Parathyroid adenoma (tissue), 2 donors: ENCODE data around the gene PVALB.

Source experiments
- H2AFZ ChIP-seq: fragments of 300-600 bp; sonication (generic); one replicate; pipeline ENCODE4 v1.7.0; 2017; ENCODE audit warnings: antibody characterized with exemption, mild to moderate bottlenecking
- H3K27ac ChIP-seq: fragments of 300-600 bp; sonication (generic); one replicate; pipeline ENCODE4 v1.7.0; 2017
- H3K27me3 ChIP-seq: fragments of 300-600 bp; sonication (generic); one replicate; pipeline ENCODE4 v1.7.0; 2017; ENCODE audit warnings: low read length; ENCODE audit not compliant: control insufficient read depth, insufficient read depth
- H3K36me3 ChIP-seq: fragments of 300-600 bp; sonication (generic); one replicate; pipeline ENCODE4 v1.7.0; 2017; ENCODE audit warnings: low read length; ENCODE audit not compliant: control insufficient read depth, insufficient read depth
- H3K4me1 ChIP-seq: fragments of 300-600 bp; sonication (generic); one replicate; pipeline ENCODE4 v1.7.0; 2017; ENCODE audit warnings: control low read depth
- H3K4me2 ChIP-seq: fragments of 300-600 bp; sonication (generic); one replicate; pipeline ENCODE4 v1.7.0; 2017; ENCODE audit warnings: low read length
- H3K4me3 ChIP-seq: fragments of 300-600 bp; sonication (generic); one replicate; pipeline ENCODE4 v1.7.0; 2017; ENCODE audit warnings: low read depth, low read length
- H3K79me2 ChIP-seq: fragments of 300-600 bp; sonication (generic); one replicate; pipeline ENCODE4 v1.7.0; 2017; ENCODE audit warnings: control low read depth
- H3K9ac ChIP-seq: fragments of 300-600 bp; sonication (generic); one replicate; pipeline ENCODE4 v1.7.0; 2017; ENCODE audit warnings: mild to moderate bottlenecking
- H3K9me3 ChIP-seq: fragments of 300-600 bp; sonication (generic); one replicate; pipeline ENCODE4 v1.7.0; 2017; ENCODE audit warnings: low read length; ENCODE audit not compliant: control insufficient read depth
- TF ChIP-seq, protein P1 (sequence below): fragments of 300-600 bp; sonication (generic); IDR thresholded peaks from one replicate; pipeline ENCODE4 v1.7.0; 2017; ENCODE audit warnings: antibody characterized with exemption, mild to moderate bottlenecking
- donor health status: primary hyperparathyroidism.

PVALB gene

DNA sequence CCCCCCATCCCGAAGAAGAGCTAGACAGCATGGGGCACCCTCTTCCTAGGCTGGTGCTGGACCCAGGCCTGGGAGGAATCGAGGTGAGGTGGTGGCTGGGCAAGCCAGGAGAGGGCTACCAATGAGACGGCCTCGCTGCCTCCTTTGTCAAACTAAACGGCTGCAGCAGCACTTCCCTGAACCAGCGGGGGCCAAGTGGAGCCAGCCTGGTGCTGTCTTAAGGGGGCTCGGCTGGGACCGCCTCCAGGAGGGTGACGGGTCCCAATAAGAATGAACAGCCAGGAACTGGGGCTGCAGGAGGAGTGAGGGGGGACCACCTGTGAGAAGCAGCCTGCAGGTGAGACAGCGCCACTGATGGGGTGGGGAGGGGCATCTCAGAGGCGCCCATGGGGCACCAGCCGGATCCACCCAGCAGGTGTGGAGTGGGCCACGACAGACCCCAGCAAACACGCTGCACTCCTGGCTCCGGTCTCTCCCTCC is 58.0 kb downstream of the PVALB start:
- Histone ChIP-seq H3K4me3 (no peak overlapping the region), H3K36me3 (no peaks in the 10 kb centered on the region), H3K27ac (no peak overlapping the region), H3K4me2 (no peak overlapping the region), H3K9ac (no peak overlapping the region), H3K79me2 (no peaks in the 10 kb centered on the region), H3K27me3 (no peaks in the 10 kb centered on the region), H3K4me1 (no peaks in the 10 kb centered on the region), H3K9me3 (no peaks in the 10 kb centered on the region), H2AFZ (no peak overlapping the region)
- TF ChIP-seq, protein P1, sequence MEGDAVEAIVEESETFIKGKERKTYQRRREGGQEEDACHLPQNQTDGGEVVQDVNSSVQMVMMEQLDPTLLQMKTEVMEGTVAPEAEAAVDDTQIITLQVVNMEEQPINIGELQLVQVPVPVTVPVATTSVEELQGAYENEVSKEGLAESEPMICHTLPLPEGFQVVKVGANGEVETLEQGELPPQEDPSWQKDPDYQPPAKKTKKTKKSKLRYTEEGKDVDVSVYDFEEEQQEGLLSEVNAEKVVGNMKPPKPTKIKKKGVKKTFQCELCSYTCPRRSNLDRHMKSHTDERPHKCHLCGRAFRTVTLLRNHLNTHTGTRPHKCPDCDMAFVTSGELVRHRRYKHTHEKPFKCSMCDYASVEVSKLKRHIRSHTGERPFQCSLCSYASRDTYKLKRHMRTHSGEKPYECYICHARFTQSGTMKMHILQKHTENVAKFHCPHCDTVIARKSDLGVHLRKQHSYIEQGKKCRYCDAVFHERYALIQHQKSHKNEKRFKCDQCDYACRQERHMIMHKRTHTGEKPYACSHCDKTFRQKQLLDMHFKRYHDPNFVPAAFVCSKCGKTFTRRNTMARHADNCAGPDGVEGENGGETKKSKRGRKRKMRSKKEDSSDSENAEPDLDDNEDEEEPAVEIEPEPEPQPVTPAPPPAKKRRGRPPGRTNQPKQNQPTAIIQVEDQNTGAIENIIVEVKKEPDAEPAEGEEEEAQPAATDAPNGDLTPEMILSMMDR: no peak

DNA sequence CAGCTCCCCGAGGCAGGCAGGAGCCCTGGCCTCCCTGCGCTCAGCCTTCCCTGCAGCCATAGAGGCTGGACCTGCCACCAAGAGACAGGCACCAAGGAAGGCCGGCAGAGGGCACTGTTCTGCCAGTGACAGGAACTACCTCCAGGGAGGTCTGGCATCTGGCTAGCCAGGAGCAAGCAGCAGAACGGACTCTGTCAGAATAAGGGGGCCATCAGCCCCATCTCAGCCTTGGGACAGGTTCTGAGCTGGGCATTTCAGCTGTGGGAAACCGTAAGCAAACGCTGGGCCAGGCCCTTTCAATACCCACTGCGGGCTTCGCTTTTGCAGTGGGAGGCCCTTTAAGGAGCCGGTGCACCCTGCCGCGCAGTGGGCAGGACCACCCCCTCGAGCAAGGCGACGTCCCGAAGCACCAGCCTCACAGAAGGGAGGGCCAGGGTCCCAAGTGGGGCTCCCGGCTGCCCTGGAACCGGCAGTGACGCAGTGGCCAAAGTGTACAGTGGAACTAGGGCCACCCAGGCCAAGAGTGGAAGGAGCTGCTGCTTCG is 59.1 kb downstream of the PVALB start:
- TF ChIP-seq, protein P1: peak; percentile 45
- H3K27ac ChIP-seq: no peak overlapping the region
- no peak overlapping the region for H3K9ac ChIP-seq
- no peaks in the 10 kb centered on the region for H3K36me3 ChIP-seq
- no peaks in the 10 kb centered on the region for H3K9me3 ChIP-seq
- no peaks in the 10 kb centered on the region for H3K27me3 ChIP-seq
- H3K4me2 ChIP-seq: no peak overlapping the region
- H2AFZ ChIP-seq: no peak overlapping the region
- H3K4me3 ChIP-seq: no peak overlapping the region
- H3K4me1 ChIP-seq: no peaks in the 10 kb centered on the region
- no peaks in the 10 kb centered on the region for H3K79me2 ChIP-seq

DNA sequence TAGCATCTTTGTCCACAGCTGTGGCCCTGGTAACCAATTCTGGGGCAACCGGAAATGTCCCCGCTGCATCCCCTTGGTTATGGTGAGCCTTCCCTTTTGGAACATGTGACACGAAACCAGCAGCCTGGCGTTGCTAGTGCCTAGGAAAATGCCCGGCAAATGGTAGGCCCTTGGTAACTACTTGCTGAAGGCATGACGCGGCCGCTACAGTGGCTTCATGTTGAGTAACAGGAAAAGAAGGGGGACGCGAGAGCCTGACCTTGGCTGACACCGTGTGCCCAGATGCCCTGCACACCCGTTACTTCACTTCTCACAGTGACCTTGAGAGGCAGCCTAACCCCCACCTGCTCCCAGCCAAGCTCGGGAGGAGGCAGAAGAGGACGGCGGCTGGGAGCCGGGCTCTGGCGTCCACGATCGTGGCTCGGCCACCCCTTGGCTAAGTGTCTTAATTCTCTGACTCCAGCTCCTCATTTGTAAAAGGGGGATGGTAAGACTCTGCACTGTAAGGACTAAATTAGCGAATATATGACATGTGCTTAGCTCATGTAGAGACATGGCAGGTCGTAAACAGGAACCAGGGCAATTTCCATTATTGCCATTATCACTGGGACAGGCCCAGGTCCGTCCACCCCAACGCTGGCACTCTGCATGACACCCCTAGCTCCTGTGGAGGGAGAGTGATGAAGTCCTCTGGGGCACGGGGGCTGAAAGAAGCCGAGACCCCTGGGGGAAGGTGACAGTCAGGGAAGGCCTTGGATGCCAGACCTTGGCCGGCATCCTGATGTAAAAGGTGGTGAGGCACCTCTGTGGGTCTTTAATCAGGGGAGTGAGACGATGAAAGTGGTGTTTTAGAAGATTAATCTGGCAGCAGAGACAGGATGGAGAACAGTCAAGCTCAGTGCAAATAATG is 59.8 kb downstream of the PVALB start:
- TF ChIP-seq, protein P1: no peak
- Histone ChIP-seq H3K4me3 (no peak overlapping the region), H3K79me2 (no peaks in the 10 kb centered on the region), H3K27me3 (no peaks in the 10 kb centered on the region), H3K9me3 (no peaks in the 10 kb centered on the region), H3K4me2 (no peak overlapping the region), H3K36me3 (no peaks in the 10 kb centered on the region), H2AFZ (no peak overlapping the region), H3K9ac (no peak overlapping the region), H3K4me1 (no peaks in the 10 kb centered on the region), H3K27ac (no peak overlapping the region)

DNA sequence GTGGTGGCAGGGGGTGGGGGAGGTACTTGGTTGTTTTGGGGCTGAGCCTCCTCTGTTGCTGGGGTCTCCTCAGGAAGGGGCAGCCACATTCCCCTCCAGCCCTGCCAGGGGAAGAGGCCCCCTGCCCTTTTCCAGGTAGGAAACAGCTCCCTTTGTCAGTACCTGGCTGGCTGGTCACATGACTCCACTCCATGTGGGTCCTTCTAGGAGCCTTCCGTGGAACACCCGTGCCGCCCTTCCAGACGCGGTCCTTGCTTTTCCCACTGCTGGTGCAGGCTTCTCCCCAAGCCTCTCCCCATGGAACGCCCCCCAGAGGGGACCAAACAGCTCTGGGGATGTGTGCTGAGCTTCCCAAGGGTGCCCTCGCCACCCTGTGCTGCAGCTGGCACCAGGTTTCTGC is 60.8 kb downstream of the PVALB start:
- H3K27me3 ChIP-seq: no peaks in the 10 kb centered on the region
- TF ChIP-seq, protein P1: no peak
- no peak overlapping the region for H3K9ac ChIP-seq
- no peaks in the 10 kb centered on the region for H3K36me3 ChIP-seq
- H3K4me1 ChIP-seq: no peaks in the 10 kb centered on the region
- H2AFZ ChIP-seq: no peak overlapping the region
- H3K4me2 ChIP-seq: no peak overlapping the region
- H3K79me2 ChIP-seq: no peaks in the 10 kb centered on the region
- H3K4me3 ChIP-seq: no peak overlapping the region
- no peak overlapping the region for H3K27ac ChIP-seq
- no peaks in the 10 kb centered on the region for H3K9me3 ChIP-seq
